HG03439 (cell line): ENCODE data around the gene BCL2L14.

Experiments
- ATAC-seq: cut with Tn5 transposase; IDR thresholded peaks from one replicate; pipeline ENCODE4 v1.9.1; 2021; ENCODE audit warnings: mild to moderate bottlenecking, moderate library complexity; ENCODE audit not compliant: unreplicated experiment

Gene BCL2L14

DNA sequence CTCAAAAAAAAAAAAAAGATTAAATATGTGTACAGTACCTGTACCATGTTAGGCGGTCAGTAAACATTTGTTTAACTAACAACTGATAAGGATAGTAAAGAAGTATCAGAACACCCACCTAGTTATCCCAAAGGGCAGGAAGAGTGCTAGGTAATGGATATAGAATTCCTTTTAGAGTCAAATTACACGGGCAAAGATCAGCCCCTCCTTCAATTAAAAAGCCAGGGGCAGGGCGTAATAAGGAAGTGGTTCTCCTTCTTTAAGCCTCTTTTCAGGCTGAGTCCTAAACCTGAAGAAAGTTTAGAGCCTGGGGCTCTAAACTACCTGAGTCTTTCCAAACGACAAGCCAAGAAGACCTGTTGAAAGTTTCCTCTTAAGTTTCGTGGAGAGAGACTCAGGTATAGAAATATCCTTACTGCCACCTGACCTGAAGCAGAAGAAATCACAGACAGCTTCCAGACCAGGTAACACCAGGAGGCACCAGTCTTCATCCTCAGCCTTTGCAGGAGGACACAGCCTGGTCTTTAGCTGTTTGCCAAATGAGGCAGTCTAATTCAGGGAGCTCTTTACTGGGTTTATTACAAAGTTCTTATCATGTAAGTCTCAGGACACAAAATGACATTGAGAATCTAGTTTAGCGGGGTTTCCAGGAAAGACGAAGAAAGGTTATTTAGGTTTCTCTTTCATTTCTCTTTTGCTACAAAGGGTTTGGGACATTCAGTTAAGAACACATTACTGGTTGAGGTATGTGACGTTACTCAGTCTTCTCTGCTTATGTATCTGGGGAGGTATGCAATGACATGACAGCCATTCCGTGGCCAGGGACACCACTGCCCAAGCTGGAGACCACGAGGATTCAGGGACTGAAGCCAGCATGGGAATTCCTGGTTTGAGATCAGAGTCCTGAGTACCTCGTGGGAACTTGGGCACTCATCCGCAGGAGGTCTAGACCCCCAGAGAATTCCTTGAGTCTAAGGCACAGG is at the start of gene BCL2L14:
BCL2L14 (plus strand) TSS at position 266 of the 983 bp plus-strand sequence. CDS start 8,367 bp downstream, outside the sequence.
- no peak for ATAC-seq

DNA sequence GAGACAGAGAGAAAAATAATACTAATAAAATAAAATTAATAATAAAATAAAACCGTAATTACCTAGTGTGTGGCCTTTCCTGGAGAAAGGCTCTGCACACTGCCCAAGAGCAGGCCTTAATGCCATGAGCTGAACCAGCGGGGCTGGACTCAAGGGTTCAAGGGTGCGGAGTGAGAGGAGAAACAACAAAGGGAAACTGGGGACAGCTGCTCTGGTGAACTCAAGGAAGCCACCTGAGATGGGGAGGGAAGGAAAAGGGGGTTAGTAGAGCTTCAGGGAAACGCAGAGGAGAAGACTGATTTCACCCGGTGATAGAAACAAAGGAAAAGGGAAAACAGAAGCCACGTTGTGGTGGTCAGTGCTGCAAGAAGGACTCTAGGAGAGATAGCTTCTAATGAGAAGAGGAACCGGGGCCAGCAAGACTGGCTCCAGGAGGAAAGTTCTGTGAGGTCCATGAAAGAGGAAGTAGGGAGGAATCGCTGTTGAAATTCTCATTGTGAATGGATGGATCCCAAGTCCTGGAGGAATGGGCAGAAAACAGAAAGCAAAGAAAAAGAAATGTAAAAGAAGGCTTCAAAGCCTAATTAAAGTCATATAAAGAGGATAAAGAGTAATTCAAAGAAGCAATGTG is 48.3 kb upstream of the BCL2L14 start:
- ATAC-seq: no peak

- no peak for ATAC-seq
Measured at GRCh38 chr12:12023456-12023855, 47.3 kb upstream of the BCL2L14 start.

GRCh38 chr12:12024911-12025682 is 45.6 kb upstream of the BCL2L14 start:
- ATAC-seq: peak; percentile 62

DNA sequence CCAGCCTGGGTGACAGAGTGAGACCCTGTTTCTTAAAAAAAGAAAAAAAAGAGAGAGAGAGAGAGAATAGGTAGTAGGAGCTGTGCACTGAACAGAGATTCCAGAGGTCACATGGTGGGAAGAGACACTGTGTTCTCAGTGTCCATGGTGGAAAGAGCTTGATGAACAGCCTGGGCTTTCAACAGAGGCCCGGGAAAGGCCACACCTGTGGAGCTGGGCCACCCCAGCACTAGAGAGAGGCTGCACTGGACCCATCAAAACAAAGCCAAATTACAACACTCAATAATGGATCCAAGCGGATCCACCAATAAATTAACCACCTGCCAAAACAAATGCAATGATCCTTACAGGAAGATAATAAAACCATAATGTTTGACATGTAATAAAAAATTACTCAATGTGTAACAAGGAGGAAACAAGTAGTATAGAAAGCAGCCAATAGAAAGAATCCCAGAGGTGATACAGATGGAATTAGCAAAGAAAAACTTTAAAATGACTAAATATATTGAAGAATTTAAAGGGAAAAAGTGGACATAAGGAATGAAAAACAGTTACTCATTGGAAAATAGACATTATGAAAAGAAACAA is 44.8 kb upstream of the BCL2L14 start:
- no peak for ATAC-seq

- ATAC-seq: no peak
Measured at GRCh38 chr12:12028668-12029402, 41.9 kb upstream of the BCL2L14 start.

DNA sequence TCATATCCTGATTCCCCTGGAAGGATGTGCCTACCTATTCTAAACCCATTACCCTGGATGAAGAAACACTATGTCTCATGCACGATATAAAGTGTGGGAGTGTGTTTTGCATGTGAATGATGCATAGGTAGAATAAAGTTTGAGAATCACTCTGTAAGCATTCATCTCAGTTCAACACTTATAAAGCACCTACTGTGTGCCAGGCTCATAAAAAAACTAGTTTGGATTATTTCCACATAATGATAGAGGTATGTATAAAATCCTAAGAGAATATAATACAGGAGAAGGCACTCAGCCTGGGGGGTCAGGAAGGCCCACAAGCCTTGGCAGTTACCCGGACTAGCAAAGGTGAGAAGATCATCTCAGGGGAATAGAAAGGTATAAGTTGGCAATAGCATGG is 41.1 kb upstream of the BCL2L14 start:
- ATAC-seq: no peak

DNA sequence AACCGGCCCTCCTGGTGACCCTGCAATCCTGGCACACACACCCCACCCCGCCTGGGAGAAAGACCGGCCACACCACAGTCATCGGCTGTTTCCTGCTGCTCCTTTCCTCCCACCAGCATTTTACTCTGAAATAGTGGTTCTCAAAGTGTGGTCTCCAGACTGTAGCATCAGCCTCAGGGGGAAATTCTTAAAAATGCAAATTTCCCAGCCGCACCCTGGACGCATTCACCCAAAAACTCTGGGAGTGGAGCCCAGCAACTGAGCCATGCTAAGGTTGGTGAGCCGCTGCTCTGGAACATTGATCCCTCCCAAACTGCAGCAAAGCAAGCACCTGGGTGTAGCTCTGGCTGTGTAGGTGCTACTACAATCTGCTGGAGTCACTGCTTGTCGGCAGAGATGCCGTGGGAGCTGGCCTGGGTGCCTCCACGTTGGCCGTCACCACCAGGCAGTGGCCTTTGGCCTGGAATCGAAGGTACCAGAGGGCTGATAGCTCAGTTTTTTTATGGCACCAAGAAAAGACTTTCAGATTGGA is 38.4 kb upstream of the BCL2L14 start:
- no peak for ATAC-seq

DNA sequence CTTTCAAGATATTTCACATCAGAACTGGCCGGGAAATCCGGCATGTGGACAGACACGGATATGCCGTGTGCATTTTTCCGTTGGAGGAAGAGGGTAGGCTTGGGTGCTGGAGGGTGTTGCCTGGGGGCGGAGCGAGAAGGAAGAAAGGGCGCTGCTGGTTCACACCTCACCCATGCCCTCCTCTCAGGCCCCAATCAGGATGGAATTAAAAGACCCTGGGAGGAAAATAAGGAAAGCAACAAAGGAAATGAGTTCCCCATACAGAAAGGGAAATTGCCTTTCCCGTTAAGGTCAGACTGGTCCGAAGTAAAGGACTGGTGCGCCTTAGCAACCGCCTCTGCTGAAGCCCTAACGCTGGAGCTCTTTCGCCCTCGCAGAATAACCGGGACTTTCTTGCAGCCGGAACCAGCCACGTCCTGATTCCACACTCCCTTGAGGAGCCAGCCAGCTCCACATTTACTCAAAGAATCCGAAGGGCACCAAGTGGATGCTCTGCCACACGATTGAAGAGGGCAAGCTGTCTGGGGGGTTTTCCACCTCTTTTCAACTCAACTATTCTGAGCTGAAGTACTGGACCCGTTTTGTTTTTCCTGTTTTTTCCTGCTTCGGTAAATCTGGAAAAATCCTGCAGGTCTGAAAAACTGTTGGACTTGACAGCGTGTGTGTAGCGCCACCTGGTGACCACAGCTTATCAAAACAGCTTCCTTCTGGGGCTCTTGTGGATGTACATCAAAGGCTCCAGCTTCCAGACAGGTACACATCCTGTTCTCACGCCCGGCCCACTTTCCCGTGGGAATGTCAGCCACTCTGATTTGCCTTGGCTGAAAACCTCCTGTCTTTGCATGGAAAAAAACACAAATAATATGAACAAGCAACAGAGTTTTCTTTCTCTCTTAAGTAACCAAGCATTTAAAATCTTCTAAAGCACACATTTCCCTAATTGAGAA is 37.6 kb upstream of the BCL2L14 start:
- no peak for ATAC-seq

- no peak for ATAC-seq
Measured at GRCh38 chr12:12033824-12034223, 36.9 kb upstream of the BCL2L14 start.

GRCh38 chr12:12034344-12034743 is 36.4 kb upstream of the BCL2L14 start:
- ATAC-seq: no peak

DNA sequence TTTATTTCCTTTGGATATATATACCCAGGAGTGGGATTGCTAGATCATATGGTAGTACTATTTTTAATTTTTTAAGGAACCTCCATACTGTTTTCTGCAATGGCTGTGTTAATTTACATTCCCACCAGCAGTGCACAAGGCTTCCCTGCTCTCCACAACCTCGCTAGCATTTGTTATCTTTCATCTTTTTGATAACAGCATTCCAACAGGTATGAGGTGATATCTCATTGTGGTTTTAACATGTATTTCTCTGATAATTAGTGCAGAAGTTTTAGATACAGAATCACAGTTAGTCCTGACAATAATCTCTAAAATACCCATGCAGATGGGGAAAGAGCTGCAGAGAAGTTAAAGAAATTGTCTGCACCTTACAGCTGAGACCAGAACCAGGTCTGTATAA is 35.5 kb upstream of the BCL2L14 start:
- ATAC-seq: no peak

- no peak for ATAC-seq
Measured at GRCh38 chr12:12036901-12037300, 33.8 kb upstream of the BCL2L14 start.

DNA sequence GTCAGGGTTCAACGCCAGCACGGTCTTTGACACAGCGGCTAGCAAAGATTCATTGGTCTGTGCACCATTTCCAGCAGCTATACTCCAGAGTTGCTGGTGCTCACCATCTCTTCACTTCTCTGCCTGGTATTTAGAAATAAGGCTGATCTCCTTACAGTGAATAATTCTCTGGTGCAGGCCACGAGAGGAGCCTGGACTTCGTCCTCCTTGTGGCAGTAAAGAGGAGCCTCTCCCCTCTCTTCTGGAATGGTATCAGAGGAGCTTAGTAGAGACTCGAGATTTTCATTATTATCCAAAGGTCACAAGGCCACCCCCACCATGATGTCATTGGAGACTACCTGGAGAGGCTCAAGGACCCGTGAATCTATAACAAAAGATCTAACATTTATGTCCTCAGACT is 30.8 kb upstream of the BCL2L14 start:
- no peak for ATAC-seq

DNA sequence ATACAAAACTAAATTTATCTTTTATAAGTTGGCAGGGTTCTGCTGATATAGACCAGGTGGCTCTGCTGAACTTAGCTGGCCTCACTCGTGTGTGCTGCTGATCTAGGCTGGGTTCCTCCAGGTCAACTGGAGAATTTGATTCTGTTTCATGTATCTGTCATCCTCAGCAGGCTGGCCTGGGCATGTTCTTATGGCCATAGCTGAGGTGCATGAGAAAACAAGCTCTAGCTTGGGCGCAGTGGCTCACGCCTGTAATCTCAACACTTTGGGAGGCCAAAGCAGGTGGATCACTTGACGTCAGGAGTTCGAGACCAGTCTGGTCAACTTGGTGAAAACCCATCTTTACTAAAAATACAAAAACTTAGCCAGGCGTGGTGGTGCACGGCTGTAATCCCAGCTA is 24.3 kb upstream of the BCL2L14 start:
- ATAC-seq: no peak

DNA sequence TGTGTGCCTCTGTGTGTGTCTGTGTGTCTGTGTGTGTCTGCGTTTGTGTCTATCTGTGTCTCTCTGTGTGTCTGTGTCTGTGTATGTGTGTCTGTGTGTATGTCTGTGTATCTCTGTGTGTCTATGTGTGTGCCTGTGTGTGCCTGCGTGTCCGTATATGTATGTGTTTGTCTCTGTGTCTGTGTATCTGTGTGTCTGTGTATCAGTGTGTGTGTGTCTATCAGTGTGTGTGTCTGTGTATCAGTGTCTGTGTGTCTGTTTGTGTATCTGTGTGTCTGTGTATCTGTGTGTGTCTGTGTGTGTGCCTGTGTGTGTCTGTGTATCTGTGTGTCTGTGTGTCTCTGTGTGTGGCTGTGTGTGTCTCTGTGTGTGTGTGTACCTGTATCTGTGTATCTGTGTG is 23.1 kb upstream of the BCL2L14 start:
- ATAC-seq: no peak

DNA sequence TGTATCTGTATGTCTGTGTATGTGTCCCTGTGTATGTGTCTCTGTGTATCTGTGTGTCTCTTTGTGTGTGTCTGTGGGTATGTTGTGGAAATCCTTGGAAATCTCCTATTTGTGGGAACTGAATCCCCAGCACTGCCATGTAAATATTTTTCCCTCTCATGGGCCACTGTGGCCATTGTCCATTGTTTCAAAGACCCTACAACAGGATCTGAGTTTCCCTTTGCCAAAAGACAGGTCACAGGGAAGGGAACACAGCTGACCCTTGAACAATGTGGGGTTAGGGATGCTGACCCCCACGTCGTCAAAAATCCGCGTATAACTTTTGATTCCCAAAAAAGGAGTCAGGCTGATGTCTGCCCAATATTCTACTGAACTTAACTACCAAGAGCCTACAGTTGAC is 22.5 kb upstream of the BCL2L14 start:
- ATAC-seq: no peak

DNA sequence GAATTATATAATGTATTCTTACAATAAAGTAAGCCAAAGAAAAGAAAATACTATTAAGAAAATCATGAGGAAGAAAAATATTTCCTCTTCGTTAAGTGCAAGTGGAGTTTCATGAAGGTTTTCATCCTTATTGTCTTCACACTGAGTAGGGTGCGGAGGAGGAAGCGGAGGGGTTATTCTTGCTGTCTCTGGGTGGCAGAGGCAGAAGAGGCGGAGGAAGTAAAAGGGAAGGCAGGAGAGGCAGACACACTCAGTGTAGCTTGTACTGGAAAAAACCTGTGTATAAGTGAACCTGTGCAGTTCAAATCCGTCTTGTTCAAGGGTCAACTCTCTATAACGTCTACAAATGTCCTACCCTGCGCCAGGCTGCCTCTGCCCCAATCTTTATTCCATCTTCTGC is 22.0 kb upstream of the BCL2L14 start:
- ATAC-seq: no peak

GRCh38 chr12:12051668-12052067 is 19.1 kb upstream of the BCL2L14 start:
- ATAC-seq: no peak
